HG03520 (cell line): Measurements from ENCODE around the gene NANOS2.
"Not testable (repeated sequence)": the region's sequence is repeated elsewhere in the genome, so short reads cannot be mapped to it uniquely, and the experiment has no call there.

ENCODE experiments used
- ATAC-seq: cut with Tn5 transposase; IDR thresholded peaks from one replicate; pipeline ENCODE4 v1.9.1; 2021; ENCODE audit warnings: mild to moderate bottlenecking, moderate library complexity; ENCODE audit not compliant: unreplicated experiment

NANOS2 gene

DNA sequence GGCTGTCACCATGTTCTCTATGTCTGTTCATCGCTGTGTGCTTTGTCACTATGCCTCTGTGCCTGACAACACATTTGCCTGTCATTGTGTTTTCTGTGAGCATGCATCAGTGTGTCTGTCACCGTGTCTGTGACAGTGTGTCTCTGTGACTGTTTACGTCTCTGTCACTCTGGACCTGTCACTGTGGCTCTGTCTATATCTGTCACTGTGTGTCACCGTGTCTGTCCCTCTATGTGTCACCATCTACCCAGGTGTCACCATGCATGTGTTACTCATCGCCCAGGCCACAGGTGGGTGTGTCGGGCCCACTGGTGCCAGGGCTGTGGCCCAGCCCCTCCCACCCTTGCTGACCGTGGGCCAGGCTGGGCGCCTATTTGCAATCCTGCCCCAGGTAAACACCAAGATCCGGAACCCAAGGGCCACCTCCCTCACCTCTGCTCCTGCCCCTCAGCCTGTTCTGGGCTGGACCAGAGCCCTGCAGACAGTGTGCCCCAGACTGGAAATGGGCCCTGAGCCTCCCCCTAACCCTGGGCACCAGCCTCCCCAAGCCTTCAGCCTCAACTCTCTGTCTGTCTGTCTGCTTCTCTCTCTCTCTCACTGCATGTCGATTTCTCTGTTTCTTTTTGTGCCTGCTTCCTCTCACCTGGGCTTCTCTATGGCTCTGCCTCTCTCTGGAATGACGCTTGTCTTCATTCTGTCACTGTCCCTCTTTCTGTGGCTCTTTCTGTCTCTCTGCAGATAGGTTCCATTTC is 36.4 kb downstream of the NANOS2 start:
- ATAC-seq: no peak

DNA sequence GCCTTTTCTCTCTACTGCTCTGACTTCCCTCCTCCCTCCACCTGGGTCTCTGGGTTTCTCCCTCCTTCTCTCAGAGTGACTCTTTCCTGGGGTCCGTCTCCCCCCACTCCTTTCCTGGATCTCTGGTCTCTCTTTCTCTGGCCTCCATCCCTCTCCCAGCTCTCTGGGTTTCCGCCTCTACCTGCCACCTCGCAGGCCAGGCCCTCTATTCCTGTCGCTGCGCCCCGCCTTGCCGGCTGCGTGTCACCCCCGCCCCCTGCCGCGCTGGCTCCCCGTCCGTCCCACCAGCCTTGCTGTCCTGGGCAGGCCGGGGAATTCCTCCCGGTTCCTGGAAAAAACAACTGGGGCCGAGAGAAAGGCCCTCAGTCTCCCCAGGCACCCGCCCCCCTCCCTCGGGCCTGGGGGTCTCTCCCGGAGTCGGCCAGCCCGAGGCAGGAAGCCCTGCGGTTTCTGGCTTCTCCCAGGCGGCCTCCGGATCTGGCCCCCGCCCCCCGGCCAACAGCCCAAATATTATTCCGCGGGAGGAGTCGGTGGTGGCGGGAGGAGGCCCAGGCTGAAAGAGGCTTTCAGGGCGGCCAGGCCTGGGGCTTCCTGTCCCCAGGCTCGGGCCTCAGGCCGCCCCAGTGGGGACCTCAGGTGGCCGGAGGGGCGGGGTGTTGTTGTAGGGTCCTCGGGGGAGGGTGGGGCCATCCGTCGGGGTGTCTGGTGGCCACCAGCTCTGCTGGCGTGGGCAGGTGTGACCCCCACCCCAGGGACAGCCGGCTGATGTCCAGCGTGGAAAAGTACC is 38.0 kb downstream of the NANOS2 start:
- no peak for ATAC-seq

DNA sequence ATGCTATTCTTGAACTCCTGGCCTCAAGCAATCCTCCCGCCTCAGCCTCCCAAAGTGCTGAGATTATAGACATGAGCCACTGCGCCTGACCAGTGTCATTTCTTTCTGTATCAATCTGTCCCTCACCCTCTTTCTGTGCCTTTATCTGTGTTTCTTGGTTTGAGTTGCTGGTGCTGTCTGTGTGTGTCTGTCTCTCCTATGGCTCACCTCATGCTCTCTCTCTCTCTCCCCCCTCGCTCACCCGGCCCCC is 38.5 kb downstream of the NANOS2 start:
- no peak for ATAC-seq

DNA sequence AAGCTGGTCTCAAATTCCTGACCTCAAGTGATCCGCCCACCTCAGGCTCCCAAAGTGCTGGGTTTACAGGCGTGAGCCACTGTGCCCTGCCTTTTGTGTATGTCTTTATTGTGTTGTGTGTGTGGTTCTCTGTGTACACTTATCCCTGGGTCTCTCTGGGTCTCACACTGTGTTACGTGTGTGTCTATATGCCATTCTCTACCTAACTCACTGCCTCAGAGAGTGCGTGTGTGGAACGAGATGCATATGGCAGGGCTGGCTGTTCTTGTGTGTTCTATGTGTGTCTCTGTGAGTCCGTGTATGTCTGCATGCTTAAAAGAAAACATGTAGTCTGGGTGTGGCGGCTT is 40.0 kb downstream of the NANOS2 start:
- ATAC-seq: no peak

DNA sequence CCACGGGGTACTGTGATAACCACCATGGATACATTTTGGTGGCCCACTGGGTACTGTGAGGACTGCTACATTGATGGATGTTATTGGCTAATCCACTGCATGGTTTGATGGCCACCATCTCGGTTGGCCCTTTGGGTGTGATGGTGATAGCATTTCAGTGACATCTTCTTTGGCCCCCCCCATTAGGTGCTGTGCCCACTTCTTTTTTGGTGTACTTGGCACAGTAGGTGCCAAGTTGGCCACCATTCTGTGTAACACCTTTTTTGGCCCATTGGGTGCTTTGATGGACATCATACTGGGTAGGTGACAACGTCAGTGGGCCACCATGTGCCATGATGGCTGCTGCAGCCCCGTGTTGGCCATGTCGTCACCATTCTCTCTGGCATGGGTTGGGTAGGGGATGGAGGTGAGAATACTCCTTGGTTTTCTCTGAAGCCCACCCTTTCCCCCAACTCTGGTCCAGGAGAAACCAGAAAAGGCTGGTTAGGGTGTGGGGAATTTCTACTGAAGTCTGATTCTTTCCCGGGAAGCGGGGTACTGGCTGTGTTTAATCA is 41.3 kb downstream of the NANOS2 start:
- ATAC-seq: no peak

DNA sequence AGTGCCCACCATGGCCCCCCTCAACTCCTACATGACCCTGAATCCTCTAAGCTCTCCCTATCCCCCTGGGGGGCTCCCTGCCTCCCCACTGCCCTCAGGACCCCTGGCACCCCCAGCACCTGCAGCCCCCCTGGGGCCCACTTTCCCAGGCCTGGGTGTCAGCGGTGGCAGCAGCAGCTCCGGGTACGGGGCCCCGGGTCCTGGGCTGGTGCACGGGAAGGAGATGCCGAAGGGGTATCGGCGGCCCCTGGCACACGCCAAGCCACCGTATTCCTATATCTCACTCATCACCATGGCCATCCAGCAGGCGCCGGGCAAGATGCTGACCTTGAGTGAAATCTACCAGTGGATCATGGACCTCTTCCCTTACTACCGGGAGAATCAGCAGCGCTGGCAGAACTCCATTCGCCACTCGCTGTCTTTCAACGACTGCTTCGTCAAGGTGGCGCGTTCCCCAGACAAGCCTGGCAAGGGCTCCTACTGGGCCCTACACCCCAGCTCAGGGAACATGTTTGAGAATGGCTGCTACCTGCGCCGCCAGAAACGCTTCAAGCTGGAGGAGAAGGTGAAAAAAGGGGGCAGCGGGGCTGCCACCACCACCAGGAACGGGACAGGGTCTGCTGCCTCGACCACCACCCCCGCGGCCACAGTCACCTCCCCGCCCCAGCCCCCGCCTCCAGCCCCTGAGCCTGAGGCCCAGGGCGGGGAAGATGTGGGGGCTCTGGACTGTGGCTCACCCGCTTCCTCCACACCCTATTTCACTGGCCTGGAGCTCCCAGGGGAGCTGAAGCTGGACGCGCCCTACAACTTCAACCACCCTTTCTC is 42.3 kb downstream of the NANOS2 start:
- ATAC-seq: no peak

DNA sequence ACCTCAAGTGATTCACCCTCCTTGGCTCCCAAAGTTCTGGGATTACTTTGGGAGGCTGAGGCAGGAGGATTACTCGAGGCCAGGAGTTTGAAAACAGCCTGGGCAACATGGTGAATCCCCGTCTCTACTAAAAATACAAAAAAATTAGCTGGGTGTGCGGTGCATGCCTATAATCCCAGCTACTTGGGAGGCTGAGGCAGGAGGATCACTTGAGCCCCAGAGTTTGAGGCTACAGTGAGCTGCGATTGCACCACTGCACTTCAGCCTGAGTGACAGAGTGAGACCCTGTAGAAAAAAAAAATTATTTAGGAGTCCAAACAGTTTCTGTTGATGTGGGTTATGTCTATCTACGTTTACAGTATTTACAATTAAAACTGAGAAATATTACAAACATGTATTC is 43.8 kb downstream of the NANOS2 start:
- no peak for ATAC-seq

DNA sequence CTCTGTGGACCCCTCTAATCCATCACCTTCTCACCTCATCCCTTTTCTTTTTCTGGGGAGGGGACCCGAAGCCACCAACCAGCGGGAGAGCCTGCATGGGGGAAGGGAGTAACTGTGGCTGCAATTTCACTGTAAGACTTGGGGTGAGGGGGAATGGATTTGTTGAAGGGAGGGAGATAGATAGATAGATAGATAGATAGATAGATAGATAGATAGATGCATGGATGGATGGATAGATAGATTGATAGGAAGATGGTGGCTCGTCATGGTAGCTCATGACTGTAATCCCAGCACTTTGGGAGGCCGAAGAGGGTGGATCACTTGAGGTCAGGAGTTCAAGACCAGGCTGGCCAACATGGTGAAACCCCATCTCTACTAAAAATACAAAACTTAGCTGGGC is 47.3 kb downstream of the NANOS2 start:
- ATAC-seq: not testable (repeated sequence)

DNA sequence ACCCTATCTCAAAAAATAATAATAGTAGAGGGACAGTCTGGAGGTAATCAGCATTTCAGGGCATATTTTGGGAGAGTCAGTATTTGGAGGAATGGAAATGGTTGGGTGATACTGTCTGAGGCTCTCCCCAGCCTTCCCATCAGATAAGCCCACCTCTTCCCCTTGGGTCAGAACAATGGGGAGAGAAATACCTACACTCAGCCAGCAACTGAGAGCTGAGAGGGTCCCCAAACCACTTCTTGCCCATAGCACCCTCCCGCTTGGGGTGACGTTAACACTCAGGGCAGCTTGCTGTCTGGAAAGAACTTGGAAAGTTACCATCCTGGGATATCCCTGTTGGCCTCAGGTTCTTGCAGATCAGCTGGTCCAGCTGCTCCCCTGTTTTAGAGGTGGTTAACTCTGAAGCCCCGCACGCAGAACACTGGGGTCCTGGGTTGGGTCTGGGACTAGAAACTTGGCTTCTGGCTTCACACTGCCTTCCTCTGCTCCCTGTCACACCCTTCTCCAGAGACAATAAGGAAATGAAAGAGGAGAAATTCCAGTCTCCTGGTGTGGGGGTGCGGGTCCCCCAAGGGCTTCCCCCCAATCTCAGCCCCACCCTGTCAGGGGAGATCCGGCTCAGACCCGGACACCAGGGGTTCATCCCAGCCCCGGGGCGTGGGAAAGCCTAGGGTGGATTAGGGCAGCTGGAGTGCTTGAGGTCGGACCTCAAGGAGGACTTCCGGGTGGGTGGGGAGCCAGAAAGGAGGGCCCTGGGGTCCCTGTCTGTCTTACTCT is 48.0 kb downstream of the NANOS2 start:
- ATAC-seq: no peak

DNA sequence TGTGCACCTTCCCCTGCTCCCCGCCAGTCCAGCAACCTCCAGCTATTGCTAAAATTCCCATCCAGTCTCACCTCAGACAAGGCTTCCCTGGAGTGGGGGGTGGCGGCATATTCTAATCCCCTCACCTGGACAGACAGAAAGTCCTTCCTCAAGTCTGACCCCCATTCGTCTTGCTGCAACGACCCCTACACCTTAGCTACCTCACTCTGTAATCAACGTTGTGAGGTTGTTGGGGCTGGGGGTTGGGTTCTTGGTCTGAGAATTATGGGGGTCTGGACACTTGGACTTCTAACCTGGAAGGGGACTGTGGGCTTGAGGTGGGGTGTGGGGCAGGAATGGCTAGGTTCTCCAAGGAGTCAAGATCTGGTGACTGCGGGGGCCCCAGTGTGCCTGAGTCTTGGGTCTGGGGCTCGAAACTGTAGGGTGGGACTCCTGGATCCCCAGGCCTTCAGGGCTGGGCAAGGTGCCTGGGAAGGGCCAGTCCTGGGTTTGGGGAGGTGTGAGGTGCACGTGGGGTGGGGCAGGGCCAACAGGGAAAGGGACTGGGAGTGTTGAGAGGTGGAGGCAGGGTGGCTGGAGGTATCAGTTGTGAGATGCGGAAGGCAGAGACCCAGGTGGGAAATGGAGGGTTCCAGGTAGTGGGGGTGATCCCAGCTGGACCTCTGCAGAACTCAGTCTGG is 49.2 kb downstream of the NANOS2 start:
- no peak for ATAC-seq

DNA sequence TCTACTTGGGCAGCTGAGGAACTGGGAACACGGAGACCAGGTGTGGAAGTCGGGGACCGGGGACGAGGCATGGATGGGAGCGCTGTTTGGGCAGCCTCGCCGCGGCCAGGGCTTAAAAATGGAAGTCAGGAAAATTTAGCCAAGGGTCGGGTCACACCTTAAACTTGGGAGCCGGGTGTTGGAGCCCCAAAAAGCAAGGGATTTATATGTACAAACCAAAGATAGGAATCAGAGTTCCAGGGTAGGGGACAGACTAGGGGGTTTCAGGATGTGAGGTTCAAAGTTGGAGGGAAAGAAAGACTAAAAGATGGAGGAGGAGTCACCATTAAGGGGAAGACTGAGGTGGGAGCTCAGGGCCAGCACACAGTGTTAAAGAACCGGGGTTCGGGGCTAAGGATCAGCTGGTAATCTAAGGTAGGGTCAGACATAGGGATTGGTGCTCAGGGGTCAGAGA is 49.9 kb downstream of the NANOS2 start:
- ATAC-seq: no peak

DNA sequence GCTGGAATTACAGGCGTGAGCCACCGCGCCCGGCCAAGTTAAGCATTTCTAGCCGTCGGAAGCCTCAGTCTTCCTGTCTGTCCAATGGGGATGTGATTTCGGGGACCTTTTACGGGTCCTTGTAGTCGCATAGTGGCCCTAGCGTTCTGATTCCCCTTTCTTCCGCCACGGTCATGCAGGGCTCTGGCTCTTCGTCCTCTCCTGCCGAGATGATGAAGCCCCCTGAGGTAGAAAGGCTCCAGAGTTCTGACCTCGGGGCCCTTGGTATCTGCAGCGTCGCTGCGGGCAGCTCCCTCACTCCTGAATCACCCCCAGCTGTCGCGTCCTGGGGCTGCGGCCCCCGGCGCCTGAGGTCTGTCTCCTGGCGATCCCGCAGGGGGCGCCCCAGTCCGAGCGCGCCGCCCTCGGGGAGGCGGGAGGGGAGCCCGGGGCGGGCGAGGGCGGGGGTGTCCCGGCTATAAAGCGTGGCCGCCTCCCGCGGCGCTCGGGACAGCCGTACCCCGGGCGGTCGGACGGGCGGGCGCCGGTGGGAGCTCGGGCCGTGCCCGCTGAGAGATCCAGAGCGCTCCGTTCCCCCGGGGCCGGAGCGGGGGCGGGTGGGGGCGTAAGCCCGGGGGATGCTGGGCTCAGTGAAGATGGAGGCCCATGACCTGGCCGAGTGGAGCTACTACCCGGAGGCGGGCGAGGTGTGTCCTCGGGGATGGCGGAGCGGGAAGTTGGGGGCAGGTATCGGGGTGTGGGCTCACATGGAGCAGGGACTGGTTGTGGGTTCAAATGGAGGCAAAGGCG is 50.5 kb downstream of the NANOS2 start, which contains the start of gene FOXA3:
Gene FOXA3, plus strand, starts transcription at position 487 of the 789 bp plus-strand sequence. Its CDS starts 131 bp downstream, at position 618.
- ATAC-seq: no peak

DNA sequence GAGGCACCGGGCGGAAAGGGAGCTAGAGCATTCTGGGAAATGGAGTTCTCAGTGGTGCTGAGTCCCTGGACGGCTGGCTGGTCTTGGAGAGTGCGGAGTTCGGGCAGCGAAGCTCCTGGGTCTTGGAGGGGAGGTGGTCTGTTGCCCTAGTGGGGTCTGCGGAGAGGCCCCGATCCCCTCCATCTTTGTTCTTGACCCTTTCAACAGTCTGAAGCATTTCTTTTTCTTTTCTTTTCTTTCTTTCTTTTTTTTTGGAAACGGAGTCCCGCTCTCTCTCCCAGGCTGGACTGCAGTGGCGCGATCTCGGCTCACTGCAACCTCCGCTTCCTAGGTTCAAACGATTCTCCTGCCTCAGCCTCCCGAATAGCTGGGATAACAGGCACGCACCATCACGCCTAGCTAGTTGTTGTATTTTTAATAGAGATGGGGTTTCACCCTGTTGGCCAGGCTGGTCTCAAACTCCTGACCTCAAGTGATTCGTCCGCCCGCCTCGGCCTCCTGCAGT is 51.2 kb downstream of the NANOS2 start:
- no peak for ATAC-seq
